Neuron (in vitro differentiated cells): Measurements from ENCODE around the gene OR6C68.
"Not testable (repeated sequence)": the region's sequence is repeated elsewhere in the genome, so short reads cannot be mapped to it uniquely, and the experiment has no call there.

ENCODE experiments used
- H2AFZ ChIP-seq: one replicate; pipeline ENCODE4 v1.6.1; 2013; ENCODE audit warnings: low read depth, mild to moderate bottlenecking, inconsistent platforms, low read length, moderate library complexity
- H3K27me3 ChIP-seq: one replicate; pipeline ENCODE4 v1.6.1; 2013; ENCODE audit warnings: low read length; ENCODE audit not compliant: insufficient read depth
- H3K36me3 ChIP-seq: one replicate; pipeline ENCODE4 v1.6.1; 2013; ENCODE audit warnings: low read length; ENCODE audit not compliant: insufficient read depth
- H3K4me1 ChIP-seq: one replicate; pipeline ENCODE4 v1.6.1; 2013; ENCODE audit warnings: low read length; ENCODE audit not compliant: insufficient read depth
- H3K4me3 ChIP-seq: 2 replicates; pipeline ENCODE4 v1.5.1; 2013; ENCODE audit warnings: mild to moderate bottlenecking, low read length, moderate library complexity
- H3K9me3 ChIP-seq: one replicate; pipeline ENCODE4 v1.6.1; 2013; ENCODE audit warnings: low read length

The OR6C68 gene

DNA sequence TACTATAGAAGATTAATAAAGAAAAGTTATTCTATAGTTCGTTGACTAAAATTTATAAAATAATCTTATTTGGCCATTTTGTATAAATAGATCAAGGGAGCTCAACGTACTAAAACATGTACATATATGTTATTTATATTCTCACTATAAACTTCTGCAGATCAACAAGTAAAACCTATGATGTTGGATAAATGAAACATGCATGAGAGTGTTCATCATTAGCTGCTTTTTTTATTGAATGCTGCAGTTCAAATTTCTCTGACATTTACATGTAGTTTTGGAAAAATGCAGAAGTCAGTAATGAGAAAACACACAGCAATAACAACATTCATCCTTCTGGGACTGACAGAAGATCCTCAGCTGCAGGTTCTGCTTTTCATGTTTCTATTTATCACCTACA is at the start of gene OR6C68:
Gene OR6C68, plus strand, starts transcription at position 301 of the 400 bp plus-strand sequence. Its CDS starts 0 bp downstream, at position 301.
- Histone ChIP-seq H3K4me1 (no peaks in the 10 kb centered on the region), H2AFZ (no peak within 1 kb of the TSS), H3K36me3 (no peaks in the 10 kb centered on the region), H3K27me3 (no peaks in the 10 kb centered on the region), H3K4me3 (no peak within 1 kb of the TSS), H3K9me3 (no peaks in the 10 kb centered on the region)

DNA sequence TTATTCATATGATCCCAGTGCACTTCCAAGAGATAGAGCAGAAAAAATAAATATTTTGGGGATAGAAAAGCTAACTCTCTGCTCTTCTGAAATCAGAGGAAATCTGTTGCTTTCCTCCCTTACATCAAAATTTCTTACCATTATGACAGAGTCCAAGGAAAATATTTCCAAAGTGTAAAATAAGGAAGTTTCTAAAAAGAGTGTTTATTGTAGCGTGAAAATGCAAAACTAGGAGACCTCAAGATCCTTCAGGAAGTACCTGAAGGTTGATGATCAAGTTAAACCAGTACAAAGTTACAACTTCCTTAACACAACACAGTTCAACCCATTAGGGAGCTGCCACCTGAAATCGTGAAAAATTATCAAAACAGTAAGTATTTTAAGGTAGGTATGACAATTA is 48.4 kb upstream of the OR6C68 start, which contains the start of gene OR6C2:
Gene OR6C2, plus strand, starts transcription at position 301 of the 400 bp plus-strand sequence. CDS start 8,138 bp downstream, outside the sequence.
- H3K27me3 ChIP-seq = no peaks in the 10 kb centered on the region
- no peaks in the 10 kb centered on the region for H3K9me3 ChIP-seq
- H3K4me1 ChIP-seq = no peaks in the 10 kb centered on the region
- no peak within 1 kb of the TSS for H3K4me3 ChIP-seq
- H2AFZ ChIP-seq = no peak within 1 kb of the TSS
- no peaks in the 10 kb centered on the region for H3K36me3 ChIP-seq

DNA sequence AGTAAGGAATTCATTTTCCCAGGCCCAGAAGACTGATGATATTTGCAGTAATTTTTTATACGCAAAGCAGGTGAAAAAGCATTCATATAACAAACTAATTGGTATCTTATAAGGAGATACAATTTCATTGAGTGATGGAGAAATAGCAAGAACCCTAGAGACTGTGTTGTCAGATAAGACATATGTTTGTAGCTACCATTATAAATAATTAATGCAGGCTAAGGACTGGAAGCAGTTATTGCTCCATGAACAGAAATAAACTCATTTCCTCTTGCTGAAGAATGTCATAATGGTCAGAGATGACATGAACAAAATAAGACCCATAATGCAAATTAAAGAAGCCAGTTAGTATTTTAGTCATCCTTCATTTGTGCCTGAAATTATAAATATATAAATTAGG is 46.8 kb upstream of the OR6C68 start:
- Histone ChIP-seq H3K36me3 (no peaks in the 10 kb centered on the region), H3K9me3 (no peaks in the 10 kb centered on the region), H3K4me3 (no peak overlapping the region), H2AFZ (no peak overlapping the region), H3K27me3 (no peaks in the 10 kb centered on the region), H3K4me1 (no peaks in the 10 kb centered on the region)

DNA sequence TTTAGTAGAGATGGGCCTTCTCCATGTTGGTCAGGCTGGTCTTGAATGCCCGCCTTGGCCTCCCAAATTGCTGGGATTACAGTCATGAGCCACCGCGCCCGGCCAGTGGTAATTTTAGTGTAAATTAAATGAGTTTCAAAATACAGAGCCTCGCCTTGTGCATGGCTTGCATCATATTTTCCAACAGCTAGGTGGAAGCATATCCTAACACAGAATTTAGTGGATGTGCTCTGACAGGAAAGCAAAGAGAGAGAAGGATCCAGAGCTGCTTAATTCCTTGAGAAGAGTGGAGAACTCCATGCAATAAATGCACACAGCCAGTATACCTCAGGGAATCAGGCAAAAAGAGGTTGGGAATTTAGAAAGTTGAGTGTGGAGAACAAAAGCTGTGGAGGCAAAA is 45.9 kb upstream of the OR6C68 start:
- no peaks in the 10 kb centered on the region for H3K27me3 ChIP-seq
- H3K9me3 ChIP-seq = no peaks in the 10 kb centered on the region
- H3K4me1 ChIP-seq = no peaks in the 10 kb centered on the region
- H3K4me3 ChIP-seq = no peak overlapping the region
- no peak overlapping the region for H2AFZ ChIP-seq
- H3K36me3 ChIP-seq = no peaks in the 10 kb centered on the region

DNA sequence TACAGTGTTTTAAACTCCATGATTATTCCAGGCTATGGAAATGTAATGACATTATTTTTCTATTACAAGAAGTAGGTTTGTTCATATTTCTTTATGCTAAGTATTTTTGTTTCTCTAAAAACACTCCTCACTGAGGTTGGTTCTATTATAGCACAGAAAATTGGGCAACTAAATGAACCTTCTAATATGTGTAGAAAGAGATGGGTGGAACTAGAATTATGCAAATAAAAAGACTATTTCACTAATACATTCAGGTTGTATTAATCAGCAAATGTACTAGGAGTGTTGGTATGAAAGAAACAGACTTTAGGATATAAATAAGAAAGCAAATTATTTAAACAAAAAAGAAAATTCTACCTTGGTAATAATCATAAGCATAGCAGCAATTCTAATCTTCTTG is 43.4 kb upstream of the OR6C68 start:
- Histone ChIP-seq H2AFZ (no peak overlapping the region), H3K4me1 (no peaks in the 10 kb centered on the region), H3K36me3 (no peaks in the 10 kb centered on the region), H3K27me3 (no peaks in the 10 kb centered on the region), H3K9me3 (no peaks in the 10 kb centered on the region), H3K4me3 (no peak overlapping the region)

DNA sequence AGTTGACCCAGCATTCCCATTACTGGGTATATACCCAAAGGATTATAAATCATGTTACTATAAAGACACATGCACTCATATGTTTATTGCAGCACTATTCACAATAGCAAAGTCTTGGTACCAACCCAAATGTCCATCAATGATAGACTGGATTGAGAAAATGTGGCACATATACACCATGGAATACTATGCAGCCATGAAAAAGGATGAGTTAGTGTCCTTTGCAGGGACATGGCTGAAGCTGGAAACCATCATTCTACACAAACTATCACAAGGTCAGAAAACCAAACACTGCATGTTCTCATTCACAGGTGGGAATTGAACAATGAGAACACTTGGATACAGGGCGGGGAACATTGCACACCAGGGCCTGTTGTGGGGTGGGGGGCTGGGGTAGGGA is 27.3 kb upstream of the OR6C68 start:
- H2AFZ ChIP-seq, H3K27me3 ChIP-seq, H3K4me3 ChIP-seq, H3K4me1 ChIP-seq, H3K36me3 ChIP-seq, H3K9me3 ChIP-seq: not testable (repeated sequence)

DNA sequence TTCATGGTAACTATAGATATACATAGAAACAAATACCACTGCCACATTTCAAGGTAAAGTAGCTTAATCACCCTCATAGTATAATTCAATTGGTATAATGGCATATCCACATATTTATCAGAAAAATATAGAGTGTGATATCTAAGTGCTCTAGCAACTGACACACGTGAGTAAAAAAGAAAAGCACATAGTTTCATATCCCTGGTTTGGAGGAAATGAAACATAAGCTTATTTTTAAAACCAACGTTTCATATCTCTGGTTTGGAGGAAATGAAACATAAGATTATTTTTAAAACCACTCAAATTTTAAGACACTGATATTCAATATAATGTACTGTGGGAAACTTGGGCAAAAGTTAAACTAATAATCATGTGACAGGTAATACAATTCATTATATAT is 24.3 kb upstream of the OR6C68 start:
- Histone ChIP-seq H3K36me3 (no peaks in the 10 kb centered on the region), H3K27me3 (no peaks in the 10 kb centered on the region), H3K4me1 (no peaks in the 10 kb centered on the region), H2AFZ (no peak overlapping the region), H3K9me3 (no peaks in the 10 kb centered on the region), H3K4me3 (no peak overlapping the region)

DNA sequence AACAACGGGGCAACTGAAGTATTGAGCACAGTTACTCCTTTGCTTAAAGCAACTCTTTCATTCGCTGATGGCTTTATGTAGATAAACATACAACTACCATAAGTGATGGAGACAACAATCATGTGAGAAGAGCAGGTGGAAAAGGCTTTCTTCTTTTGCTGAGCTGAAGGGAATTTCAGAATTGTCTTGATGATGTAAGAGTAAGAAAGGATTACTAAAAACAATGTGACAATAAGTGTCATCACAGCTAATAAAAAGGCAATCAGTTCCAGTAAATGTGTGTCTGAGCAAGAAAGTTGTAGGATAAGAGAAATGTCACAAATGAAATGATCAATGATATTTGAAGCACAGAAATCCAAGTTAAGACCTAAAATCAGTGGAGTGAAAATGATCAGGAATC is 22.9 kb upstream of the OR6C68 start:
- Histone ChIP-seq H3K4me1 (no peaks in the 10 kb centered on the region), H3K27me3 (no peaks in the 10 kb centered on the region), H3K4me3 (no peak overlapping the region), H3K9me3 (no peaks in the 10 kb centered on the region), H3K36me3 (no peaks in the 10 kb centered on the region), H2AFZ (no peak overlapping the region)

DNA sequence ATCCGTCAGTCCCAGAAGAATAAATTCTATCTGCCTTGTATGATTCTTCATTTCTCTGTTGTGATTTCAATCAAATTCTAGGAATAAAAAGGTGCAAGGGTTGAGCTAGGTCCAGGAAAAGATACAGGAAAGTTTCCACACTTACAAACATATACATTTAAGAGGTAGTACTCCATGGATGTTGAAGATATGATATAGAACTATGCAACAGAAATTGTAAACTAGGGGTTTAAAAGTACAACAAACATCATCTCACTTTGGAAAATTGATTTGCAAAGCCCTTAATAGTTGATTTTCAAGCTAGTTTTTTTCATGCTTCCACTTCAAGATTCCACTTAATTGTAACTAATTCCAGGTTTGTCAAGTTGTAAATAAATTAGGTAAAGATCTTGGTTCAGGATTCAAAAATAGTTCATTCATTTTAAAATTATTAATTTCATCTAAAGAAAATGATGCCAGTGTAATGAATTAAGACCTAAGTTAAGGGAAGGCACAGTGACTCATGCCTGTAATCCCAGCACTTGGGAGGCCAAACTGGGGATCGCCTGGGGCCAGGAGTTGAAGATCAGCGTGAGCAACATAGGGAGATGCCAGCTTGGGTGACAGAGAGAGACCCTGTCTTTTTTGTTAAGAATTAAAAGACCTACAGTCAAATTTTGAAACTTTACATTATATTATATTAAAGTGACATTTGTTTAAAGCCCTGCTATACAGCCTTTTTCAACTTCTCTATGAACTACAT is 21.9 kb upstream of the OR6C68 start, which contains the start of gene OR6C70:
Gene OR6C70, minus strand, starts transcription at position 51 of the 742 bp plus-strand sequence. Its CDS starts 0 bp downstream, at position 51.
- no peaks in the 10 kb centered on the region for H3K27me3 ChIP-seq
- H3K9me3 ChIP-seq = no peaks in the 10 kb centered on the region
- H3K36me3 ChIP-seq = no peaks in the 10 kb centered on the region
- no peaks in the 10 kb centered on the region for H3K4me1 ChIP-seq
- no peak within 1 kb of the TSS for H3K4me3 ChIP-seq
- no peak within 1 kb of the TSS for H2AFZ ChIP-seq

DNA sequence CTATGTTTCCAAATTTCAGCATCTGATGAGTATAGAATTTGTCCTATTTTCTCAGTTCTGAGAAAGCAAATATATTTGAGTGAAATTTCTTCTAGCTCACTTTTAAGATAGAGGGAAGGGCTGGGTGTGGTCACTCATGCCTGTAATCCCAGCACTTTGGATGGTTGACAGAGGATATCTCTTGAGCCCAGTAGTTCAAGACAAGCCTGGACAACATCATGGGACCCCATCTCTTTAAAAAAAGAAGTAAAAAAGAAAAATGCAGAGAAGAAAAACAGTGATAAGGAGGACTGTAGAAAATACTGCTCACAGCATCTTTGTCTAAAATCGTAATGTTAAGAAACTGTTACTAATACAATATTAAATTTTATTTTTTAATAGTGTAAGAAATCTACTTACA is 19.9 kb upstream of the OR6C68 start:
- H2AFZ ChIP-seq = no peak overlapping the region
- H3K4me1 ChIP-seq = no peaks in the 10 kb centered on the region
- H3K9me3 ChIP-seq = no peaks in the 10 kb centered on the region
- H3K27me3 ChIP-seq = no peaks in the 10 kb centered on the region
- no peak overlapping the region for H3K4me3 ChIP-seq
- H3K36me3 ChIP-seq = no peaks in the 10 kb centered on the region

DNA sequence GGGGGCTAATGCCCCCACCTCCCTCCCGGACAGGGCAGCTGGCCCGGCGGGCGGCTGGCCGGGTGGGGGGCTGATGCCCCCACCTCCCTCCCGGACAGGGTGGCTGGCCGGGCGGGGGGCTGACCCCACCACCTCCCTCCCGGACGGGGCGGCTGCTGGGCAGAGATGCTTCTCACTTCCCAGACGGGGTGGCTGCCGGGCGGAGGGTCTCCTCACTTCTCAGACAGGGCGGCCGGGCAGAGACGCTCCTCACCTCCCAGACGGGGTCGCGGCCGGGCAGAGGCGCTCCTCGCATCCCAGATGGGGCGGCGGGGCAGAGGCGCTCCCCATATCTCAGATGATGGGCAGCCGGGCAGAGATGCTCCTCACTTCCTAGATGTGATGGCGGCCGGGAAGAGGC is 13.0 kb upstream of the OR6C68 start:
- H2AFZ ChIP-seq = not testable (repeated sequence)

DNA sequence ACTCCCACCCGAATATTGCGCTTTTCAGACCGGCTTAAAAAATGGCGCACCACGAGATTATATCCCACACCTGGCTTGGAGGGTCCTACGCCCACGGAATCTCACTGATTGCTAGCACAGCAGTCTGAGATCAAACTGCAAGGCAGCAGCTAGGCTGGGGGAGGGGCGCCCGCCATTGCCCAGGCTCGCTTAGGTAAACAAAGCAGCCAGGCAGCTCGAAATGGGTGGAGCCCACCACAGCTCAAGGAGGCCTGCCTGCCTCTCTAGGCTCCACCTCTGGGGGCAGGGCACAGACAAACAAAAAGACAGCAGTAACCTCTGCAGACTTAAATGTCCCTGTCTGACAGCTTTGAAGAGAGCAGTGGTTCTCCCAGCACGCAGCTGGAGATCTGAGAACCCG is 7.9 kb upstream of the OR6C68 start:
- not testable (repeated sequence) for H3K9me3 ChIP-seq, H3K4me3 ChIP-seq, H3K27me3 ChIP-seq, H2AFZ ChIP-seq, H3K4me1 ChIP-seq, H3K36me3 ChIP-seq

More for the DNA sequence above, 13.0 kb upstream of the OR6C68 start:
- not testable (repeated sequence) for H3K4me3 ChIP-seq, H3K27me3 ChIP-seq, H3K4me1 ChIP-seq, H3K36me3 ChIP-seq, H3K9me3 ChIP-seq

DNA sequence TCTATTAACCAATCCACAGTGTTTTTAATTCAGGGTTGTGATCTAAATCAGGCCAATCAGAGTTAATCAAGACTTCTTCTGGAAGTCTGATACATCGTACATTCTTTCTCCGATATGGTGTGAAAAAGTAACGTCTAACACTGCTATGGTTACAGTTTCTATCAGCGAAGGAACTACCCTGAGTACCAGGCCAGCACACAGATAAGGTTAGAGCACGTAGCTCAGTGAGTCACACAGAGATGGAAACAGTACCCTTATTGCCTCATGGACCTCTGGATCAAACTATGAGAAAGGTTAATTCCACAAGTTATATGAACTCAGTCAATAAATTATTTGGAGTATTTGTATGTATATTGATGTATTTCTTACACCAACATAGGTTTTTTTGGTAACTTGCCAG is 3.3 kb downstream of the OR6C68 start:
- Histone ChIP-seq H3K4me3 (no peak overlapping the region), H3K9me3 (no peaks in the 10 kb centered on the region), H2AFZ (no peak overlapping the region), H3K4me1 (no peaks in the 10 kb centered on the region), H3K27me3 (no peaks in the 10 kb centered on the region), H3K36me3 (no peaks in the 10 kb centered on the region)

DNA sequence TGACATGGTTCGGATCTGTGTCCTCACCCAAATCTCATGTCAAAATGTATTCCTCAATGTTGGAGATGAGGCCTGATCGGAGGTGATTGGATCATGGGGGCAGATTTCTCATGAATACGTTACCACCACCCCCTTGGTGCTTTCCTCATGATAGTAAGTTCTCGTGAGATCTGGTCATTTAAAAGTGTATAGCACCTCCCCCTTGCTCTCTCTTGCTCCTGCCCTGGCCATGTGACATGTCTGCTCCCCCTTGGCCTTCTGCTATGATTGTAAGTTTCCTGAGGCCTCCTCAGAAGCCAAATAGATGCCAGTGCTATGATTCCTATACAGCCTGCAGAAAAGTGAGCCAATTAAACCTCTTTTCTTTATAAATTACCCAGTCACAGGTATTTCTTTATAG is 7.1 kb downstream of the OR6C68 start:
- no peak overlapping the region for H3K4me3 ChIP-seq
- no peak overlapping the region for H2AFZ ChIP-seq
- no peaks in the 10 kb centered on the region for H3K27me3 ChIP-seq
- H3K9me3 ChIP-seq = no peaks in the 10 kb centered on the region
- H3K4me1 ChIP-seq = no peaks in the 10 kb centered on the region
- H3K36me3 ChIP-seq = no peaks in the 10 kb centered on the region
